GM21528 (cell line): ENCODE measurements around the gene TMLHE.
A peak's percentile ranks its signal among the peaks of the same experiment; 100 is the strongest.
"Not testable (repeated sequence)": the region's sequence is repeated elsewhere in the genome, so short reads cannot be mapped to it uniquely, and the experiment has no call there.

Experiments used
- ATAC-seq: cut with Tn5 transposase; IDR thresholded peaks from one replicate; pipeline ENCODE4 v1.9.1; 2021; ENCODE audit warnings: mild to moderate bottlenecking, moderate library complexity; ENCODE audit not compliant: unreplicated experiment, low FRiP score

TMLHE gene

DNA sequence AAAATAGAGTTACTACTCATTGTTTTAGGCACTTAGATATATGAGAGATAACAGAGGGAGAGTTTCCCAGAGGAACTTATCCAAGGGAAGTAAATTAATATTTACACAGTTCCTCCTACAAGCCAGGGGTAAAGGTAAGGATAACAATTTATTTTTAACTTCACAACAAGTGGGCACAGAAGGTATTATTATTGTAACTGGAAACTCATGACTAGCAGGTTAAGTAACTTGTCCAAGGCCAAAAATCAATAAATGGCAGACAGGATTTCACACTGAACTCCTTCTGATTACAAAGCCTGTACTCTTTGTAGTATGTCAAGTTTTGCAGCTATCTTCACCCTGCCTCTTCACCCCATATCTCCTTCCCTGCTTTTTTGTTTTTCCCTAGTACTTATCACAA lies 107.5 kb downstream of the TMLHE start:
- no peak for ATAC-seq

DNA sequence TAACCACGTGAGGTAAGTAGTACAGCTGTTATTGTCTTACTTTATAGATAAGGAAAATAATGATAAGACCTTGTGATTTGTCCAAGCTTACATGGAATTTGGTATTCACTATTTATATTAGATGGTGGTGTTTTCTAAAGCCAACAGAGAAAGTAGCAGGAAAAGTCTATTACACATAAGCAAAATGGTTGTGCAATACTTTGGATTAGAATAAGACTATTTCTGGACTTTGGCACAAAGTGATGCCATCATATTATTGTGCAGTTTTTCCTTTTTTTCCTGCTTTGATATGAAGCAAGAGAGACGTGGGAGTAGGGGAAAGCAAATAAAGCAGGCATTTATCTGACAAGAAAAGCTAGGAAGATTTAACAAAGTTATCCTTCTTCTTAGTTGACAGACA lies 117.6 kb downstream of the TMLHE start:
- not testable (repeated sequence) for ATAC-seq

DNA sequence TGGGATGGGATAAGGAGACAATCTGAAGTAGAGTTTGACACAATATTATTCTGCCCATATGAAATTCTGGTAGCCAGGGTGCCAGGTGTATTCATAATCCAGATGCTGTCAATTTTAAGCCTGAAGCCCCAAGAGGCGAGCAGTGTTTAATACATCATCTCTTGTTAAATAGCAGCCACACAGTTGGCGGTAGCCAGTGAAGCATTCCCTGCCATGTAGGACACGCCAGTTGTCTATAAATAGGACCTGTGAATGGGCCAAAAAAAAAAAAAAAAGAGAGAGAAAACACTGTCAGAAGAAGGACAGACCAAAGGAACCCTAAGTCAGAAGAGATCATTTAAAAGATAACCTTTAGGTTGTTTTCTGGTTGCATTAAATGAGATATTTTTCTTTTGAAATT lies 121.3 kb downstream of the TMLHE start:
- not testable (repeated sequence) for ATAC-seq

DNA sequence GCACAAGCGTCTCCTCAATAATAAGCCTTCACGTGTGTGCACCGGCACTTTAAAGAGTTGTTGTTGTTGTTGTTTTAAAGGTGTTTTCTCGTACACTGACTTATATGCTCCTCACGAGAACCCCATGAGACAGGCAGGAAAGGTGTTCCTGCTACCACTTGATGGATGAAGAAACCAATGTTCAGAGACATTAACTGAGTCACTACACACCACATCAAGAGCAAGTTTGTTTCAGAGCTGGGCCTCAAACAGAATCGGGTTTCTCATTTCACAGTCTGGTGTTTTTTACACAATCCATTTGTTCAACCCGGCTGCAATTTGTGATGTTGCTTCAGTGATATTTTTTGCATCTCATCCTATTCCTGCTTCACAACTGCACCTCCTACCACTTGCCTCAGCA lies 135.6 kb downstream of the TMLHE start:
- not testable (repeated sequence) for ATAC-seq

DNA sequence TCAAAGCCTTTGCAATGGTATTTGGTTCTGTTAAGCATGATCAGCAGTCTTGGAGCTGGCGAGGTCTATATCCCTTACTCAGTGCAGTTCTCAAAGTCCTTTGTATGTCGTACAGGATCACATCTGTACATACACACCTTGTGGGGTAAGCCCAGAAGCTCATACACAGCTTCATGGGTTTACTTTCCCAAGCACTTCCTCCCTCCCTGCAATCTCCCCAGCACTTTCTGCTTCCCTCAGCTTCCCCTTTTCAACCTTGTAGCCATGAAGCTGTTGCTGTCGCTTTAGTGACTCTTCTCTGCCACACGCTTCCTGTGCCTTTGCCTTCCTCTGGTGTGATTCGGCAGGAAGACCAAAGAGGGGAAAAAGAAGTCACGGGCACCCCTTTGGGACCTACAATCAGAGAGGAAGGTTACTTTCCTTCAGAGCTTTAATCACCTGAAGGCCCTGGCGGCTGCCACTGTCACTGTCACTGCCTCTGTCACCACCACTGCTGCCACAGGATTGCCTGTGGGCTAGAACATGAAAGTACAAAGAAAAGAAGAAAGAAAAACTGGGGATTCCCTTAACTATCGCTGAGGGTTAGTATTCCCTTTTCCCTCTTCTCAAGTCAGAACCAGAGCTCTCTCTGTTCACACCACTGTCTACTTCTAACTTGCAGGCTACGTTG lies 146.3 kb downstream of the TMLHE start:
- ATAC-seq, result peak; percentile 75

DNA sequence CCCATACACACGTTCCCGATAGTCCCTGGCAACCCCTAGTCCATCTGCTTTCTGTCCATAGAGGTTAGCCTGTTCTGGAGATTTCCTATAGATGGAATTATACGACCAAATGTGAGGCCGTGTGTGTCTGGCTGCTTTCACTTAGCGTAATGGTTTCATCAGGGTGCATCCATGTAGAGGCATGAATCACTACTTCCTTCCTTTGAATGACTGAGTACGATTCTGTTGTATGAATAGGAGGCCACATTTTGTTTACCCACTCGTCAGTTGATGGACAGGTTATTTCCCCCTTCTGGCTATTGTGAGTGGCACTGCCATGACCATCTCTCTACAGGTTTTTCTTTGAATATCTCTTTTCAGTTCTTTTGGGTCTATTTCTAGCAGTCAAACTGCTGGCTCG lies 152.3 kb downstream of the TMLHE start:
- not testable (repeated sequence) for ATAC-seq

DNA sequence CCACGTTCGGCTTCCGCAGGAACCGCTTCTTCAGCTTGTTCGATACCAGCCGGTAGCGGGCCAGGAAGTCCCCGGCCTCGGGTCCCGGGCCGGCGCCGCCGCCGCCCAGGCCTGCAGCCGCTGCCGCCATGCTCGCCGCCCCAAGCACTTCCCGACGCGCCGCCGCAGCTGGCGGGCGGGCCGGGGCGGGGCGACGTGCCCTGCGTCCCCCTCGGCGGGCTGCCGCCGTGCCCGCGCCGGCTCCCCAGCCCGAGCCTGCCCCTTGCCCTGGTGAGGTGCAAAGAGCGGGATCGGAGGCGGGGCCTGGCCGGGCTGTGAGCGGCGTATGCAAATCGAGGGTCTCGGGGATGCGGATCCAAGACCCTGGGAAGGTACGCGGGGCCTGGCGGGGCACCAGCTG lies 154.3 kb downstream of the TMLHE start, which contains the start of gene F8A3:
Gene F8A3 (minus strand): TSS at position 150 of the 400 bp plus-strand sequence. CDS start 20 bp downstream, at position 130.
- ATAC-seq, result peak; percentile 83

DNA sequence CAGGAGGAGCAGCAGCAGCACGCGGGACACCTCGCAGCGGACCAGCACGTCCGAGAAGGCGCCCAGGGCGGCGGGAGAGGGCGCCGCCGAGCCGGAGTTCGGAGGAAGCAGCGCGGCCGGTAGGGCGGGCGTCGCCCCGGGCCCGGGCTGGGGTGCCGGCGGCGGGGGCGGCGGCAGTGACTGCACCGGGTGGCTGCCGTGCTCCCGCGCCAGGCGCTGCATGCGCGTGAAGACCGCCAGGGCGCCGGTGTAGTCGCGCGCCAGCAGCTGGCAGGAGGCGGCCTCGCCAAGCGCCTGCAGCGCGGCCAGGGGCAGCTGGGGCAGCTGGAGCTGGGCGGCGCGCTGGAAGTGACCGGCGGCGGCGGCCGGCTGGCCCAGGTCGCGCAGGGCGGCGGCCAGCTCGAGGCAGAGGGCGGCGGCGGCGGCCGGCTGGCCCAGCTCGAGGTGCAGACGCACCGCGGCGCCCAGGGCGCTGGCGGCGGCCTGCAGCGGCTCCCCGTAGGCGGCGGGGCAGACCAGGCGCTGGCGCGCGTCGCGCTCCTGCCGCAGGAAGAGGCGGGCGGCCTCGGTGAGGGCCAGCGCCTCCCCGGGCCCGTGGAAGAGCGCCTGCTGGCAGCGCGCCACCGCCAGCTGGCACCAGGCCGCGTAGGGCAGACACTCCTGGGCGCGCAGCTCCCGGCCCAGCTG lies 154.8 kb downstream of the TMLHE start:
- peak; percentile 76 for ATAC-seq

DNA sequence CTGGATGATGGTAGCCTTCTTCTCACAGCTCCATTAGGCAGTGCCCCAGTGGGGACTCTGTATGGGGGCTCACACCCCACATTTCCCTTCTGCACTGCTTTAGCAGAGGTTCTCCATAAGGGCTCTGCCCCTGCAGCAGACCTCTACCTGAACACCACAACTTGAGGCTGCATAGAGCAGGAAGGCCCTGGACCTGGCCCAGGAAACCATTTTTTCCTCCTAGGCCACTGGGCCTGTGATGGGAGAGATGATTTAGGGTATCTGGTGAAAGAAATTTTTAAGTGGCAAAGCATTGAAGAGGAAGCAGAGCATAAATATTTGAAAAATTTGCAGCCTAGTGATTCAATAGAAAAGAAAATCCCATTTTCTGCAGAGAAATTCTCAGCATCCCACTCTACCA lies 171.7 kb downstream of the TMLHE start:
- ATAC-seq, result no peak
